ENCODE data around the gene HCFC1.
A peak's percentile ranks its signal among the peaks of the same experiment; 100 is the strongest.
"Not testable (repeated sequence)": the region's sequence is repeated elsewhere in the genome, so short reads cannot be mapped to it uniquely, and the experiment has no call there.

HCFC1 gene

DNA sequence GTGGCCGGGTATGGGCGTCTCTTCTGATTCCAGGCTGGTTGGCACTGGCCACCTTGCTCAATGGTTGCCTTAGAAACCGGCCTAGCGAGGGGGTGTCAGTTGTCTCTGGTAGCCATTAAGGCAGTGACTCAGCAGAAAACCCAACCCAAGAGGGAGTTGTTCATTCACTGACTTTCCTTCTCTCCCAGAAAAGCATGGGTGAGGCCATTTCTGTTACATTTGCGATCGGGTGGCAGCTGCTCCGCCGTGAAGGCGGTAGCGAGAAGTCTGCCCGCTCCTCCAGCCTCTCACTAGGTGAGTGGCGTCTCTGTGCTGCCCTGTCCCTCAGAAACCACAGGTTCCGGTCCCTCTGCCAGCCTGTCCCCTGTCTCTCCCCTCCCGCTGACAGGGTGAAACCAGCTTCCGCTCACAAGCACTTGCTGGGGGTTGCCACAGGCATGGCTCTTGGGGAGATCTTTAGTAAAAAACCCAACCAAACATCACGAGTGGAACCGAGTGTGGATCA is 30.6 kb upstream of the HCFC1 start:
- H3K9me3 ChIP-seq, result no peaks in the 10 kb centered on the region
- H3K4me3 ChIP-seq (ENCODE audit: low read depth in 1 of 2, low read length in 1 of 2), result peak overlapping the region; percentile 45 to 59
- H3K27ac ChIP-seq, result peak overlapping the region; percentile 95
- TF ChIP-seq, protein P1, sequence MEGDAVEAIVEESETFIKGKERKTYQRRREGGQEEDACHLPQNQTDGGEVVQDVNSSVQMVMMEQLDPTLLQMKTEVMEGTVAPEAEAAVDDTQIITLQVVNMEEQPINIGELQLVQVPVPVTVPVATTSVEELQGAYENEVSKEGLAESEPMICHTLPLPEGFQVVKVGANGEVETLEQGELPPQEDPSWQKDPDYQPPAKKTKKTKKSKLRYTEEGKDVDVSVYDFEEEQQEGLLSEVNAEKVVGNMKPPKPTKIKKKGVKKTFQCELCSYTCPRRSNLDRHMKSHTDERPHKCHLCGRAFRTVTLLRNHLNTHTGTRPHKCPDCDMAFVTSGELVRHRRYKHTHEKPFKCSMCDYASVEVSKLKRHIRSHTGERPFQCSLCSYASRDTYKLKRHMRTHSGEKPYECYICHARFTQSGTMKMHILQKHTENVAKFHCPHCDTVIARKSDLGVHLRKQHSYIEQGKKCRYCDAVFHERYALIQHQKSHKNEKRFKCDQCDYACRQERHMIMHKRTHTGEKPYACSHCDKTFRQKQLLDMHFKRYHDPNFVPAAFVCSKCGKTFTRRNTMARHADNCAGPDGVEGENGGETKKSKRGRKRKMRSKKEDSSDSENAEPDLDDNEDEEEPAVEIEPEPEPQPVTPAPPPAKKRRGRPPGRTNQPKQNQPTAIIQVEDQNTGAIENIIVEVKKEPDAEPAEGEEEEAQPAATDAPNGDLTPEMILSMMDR (IDR thresholded peaks at IDR 0.05), result no peak
- H3K27me3 ChIP-seq, result no peaks in the 10 kb centered on the region
- H3K4me1 ChIP-seq (ENCODE audit: control insufficient read depth in 1 of 2, insufficient read depth in 1 of 2, low read depth in 1 of 2, low read length in 1 of 2), result peaks cover 46 to 54% of the 10 kb centered on the region in 2 experiments
- H3K36me3 ChIP-seq, result no peaks in the 10 kb centered on the region

DNA sequence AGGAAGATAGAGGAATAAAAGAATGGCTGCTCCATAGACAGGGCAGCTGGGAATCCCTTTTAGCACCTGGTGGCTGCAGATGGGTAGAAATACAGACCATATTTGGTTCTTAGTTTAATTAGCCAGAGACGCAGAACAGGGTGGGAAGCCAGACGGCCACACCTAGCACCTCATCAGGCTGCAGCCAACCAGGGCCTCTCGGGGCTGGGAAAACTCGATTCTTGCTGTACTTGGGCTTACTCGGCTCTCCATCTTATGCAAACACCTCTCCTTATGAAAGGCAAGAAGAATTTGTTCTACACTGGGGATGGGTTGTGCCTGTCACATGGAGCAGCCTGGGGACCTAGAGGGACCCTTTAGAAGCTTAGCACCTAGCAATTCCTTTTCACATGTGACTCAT is 28.4 kb upstream of the HCFC1 start:
- Histone ChIP-seq H3K4me1 (ENCODE audit: control insufficient read depth in 1 of 2, insufficient read depth in 1 of 2, low read depth in 1 of 2, low read length in 1 of 2) (peaks cover 46 to 54% of the 10 kb centered on the region in 2 experiments), H3K36me3 (no peaks in the 10 kb centered on the region), H3K27ac (peak overlapping the region; percentile 95), H3K27me3 (no peaks in the 10 kb centered on the region), H3K4me3 (ENCODE audit: low read depth in 1 of 2, low read length in 1 of 2) (no peak overlapping the region), H3K9me3 (no peaks in the 10 kb centered on the region)
- TF ChIP-seq, protein P1 (IDR thresholded peaks at IDR 0.05), result no peak

DNA sequence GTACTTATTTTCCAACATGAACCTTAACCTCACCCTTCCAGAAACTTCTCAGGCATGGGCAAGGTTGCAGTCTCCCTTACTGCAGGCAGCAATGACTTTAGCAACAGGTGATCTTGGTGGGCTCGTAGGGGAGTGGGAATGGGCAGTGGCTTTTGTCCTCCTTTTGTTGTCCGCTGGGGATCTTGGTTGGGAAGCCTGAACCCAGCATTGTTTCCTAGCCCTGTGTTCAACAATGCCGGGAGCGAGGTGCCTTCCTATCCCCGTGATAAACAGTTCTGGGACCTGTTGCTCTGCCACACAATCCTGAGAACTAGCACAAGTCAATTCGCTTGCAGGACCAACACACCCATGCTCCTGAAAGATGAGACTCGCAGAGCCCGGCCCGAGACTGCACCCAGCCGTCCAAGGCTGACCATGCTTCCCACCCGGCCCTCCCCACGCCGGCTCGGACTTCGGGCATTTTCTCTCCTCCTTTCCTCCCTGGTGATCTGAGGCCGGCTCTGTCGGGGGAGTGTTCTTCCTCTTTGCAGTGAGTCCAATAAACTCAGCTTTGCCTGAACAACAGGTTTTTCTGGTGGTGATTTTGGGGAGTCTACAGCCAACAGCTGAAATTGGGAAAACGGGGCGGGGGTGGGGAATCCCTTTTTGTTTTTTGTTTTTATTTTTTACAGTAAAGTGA is 27.9 kb upstream of the HCFC1 start:
- TF ChIP-seq, protein P1 (IDR thresholded peaks at IDR 0.05), result no peak

DNA sequence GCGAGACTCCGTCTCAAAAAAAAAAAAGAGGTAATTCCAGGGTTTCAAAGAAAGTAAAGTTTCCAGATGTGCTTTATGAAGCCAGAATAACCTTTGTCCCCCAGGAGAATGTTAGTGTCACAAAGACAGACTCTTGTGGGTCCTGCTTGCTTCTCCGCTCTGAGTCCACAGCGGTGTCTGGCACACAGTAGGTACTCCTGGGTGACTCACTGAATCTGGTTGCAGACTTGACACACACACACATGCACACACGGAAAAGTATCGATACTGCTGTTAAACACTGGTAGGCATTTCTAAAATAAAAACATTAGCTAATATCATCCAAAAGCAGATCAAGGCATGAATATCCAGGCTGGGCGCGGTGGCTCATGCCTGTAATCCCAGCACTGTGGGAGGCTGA is 23.9 kb upstream of the HCFC1 start:
- TF ChIP-seq, protein P1 (IDR thresholded peaks at IDR 0.05), result no peak
- no peak overlapping the region for H3K27ac ChIP-seq
- H3K4me3 ChIP-seq (ENCODE audit: low read depth in 1 of 2, low read length in 1 of 2), result no peak overlapping the region
- H3K9me3 ChIP-seq, result no peaks in the 10 kb centered on the region
- H3K4me1 ChIP-seq (ENCODE audit: control insufficient read depth in 1 of 2, insufficient read depth in 1 of 2, low read depth in 1 of 2, low read length in 1 of 2), result peaks cover 26 to 43% of the 10 kb centered on the region in 2 experiments
- H3K27me3 ChIP-seq, result no peaks in the 10 kb centered on the region
- no peaks in the 10 kb centered on the region for H3K36me3 ChIP-seq

More for the DNA sequence above, 27.9 kb upstream of the HCFC1 start:
- Histone ChIP-seq H3K4me1 (ENCODE audit: control insufficient read depth in 1 of 2, insufficient read depth in 1 of 2, low read depth in 1 of 2, low read length in 1 of 2) (peaks cover 46 to 54% of the 10 kb centered on the region in 2 experiments), H3K4me3 (ENCODE audit: low read depth in 1 of 2, low read length in 1 of 2) (no peak overlapping the region), H3K27me3 (no peaks in the 10 kb centered on the region), H3K36me3 (no peaks in the 10 kb centered on the region), H3K9me3 (no peaks in the 10 kb centered on the region), H3K27ac (peak overlapping the region; percentile 95)

DNA sequence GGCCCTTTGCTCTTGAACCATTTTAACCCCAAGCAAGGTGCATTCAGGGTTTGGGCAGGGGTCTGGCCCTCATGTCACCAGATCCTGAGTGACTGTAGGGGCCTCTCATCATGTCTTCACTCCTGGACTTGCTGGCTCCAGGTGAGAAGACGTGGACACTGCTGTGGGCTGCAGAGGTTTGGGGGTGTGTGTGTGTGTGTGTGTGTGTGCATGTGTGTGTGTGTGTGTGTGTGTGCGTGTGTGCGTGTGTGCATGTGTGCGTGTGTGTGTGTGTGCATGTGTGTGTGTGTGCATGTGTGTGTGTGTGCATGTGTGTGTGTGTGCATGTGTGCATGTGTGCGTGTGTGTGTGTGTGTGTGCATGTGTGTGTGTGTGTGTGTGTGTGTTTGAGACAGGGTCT is 22.8 kb upstream of the HCFC1 start:
- peaks cover 21 to 34% of the 10 kb centered on the region in 2 experiments for H3K4me1 ChIP-seq (ENCODE audit: control insufficient read depth in 1 of 2, insufficient read depth in 1 of 2, low read depth in 1 of 2, low read length in 1 of 2)
- H3K27ac ChIP-seq; H3K27me3 ChIP-seq; H3K9me3 ChIP-seq; H3K36me3 ChIP-seq; H3K4me3 ChIP-seq (ENCODE audit: low read depth in 1 of 2, low read length in 1 of 2): not testable (repeated sequence)

DNA sequence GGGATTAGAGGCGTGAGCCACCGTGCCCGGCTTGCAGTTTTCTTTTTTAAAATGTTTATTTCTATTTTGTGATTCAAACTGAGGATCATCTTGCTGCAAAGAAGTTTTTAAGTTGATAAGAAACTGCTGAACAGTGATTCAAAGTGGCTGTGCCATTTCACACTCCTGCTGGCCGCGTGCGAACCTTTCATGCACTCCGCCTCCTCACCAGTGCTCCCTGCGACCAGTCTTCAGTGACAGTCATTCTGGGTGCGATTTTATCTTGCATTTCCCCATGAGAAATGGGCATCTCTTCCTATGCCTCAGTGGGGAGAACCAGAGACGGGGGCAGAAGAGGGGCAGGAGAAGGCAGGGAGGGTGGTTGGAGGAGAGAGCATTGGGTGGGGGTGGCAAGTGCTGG is 22.4 kb upstream of the HCFC1 start:
- no peaks in the 10 kb centered on the region for H3K9me3 ChIP-seq
- H3K4me3 ChIP-seq (ENCODE audit: low read depth in 1 of 2, low read length in 1 of 2), result no peak overlapping the region

More for the DNA sequence above, 22.4 kb upstream of the HCFC1 start:
- Histone ChIP-seq H3K36me3 (no peaks in the 10 kb centered on the region), H3K4me1 (ENCODE audit: control insufficient read depth in 1 of 2, insufficient read depth in 1 of 2, low read depth in 1 of 2, low read length in 1 of 2) (peaks cover 18 to 30% of the 10 kb centered on the region in 2 experiments), H3K27me3 (no peaks in the 10 kb centered on the region), H3K27ac (no peak overlapping the region)
- TF ChIP-seq, protein P1 (IDR thresholded peaks at IDR 0.05), result no peak
